Measurements from ENCODE around the gene GUCY1B1. TPM values are rescaled to one million over a fixed set of nuclear protein-coding genes. Genes with fewer than 3 reads are reported as not detected.

GUCY1B1 gene
- total RNA-seq, 1 experiment from 2014 or later = 0.50 TPM

DNA sequence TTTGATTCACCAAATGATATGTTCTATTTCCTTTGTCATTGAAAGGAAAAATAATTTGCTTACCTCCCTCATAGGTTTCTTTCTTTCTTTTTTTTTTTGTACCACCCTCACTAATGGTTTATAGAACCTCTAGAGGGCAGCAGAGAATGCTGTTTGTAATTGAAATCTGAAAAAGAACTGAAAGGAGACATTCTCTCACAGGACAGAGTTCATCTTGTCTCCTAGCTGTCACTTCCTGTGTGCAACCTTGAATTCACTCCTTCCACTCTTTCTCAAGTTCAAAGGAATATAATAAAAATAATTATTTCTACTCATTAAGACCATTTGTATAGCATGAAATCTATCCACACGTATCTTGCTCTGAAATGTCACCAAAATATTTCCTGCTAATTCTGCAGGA lies 51.0 kb downstream of the GUCY1B1 start:
- Mint-ChIP-seq H3K4me1 (no peaks in the 10 kb centered on the region), H3K27me3 (ENCODE audit: low read depth) (no peaks in the 10 kb centered on the region), H3K9me3 (no peaks in the 10 kb centered on the region), H3K4me3 (no peak overlapping the region), H3K36me3 (ENCODE audit: insufficient read depth in 1 of 3, low read depth in 3 of 3) (no peaks in the 10 kb centered on the region), H3K27ac (no peak overlapping the region)
- Histone ChIP-seq H4K20me1 (ENCODE audit: control insufficient read depth, insufficient read depth, insufficient read length) (no peaks in the 10 kb centered on the region), H3K27me3 (ENCODE audit: insufficient read depth, low read length) (no peaks in the 10 kb centered on the region), H2BK5ac (ENCODE audit: insufficient read length, low read length) (no peak overlapping the region), H3K9ac (ENCODE audit: extremely low read depth, insufficient read length, low read length) (no peak overlapping the region), H4K91ac (ENCODE audit: insufficient read length, low read depth, low read length) (no peak overlapping the region), H4K8ac (replicated peaks; ENCODE audit: insufficient read length, low read depth, low read length) (no peak overlapping the region), H3K4ac (ENCODE audit: low read depth, low read length) (no peak overlapping the region), H2AFZ (ENCODE audit: low read length) (no peak overlapping the region), H2AK5ac (ENCODE audit: insufficient read length, low read length) (no peak overlapping the region), H3K27ac (ENCODE audit: insufficient read length, low read depth, low read length) (no peak overlapping the region), H3K14ac (ENCODE audit: insufficient read depth, low read length) (no peak overlapping the region), H3K79me1 (ENCODE audit: insufficient read depth, low read depth, low read length, poor library complexity, severe bottlenecking) (no peaks in the 10 kb centered on the region), H2BK15ac (ENCODE audit: low read depth, low read length) (no peak overlapping the region), H3K23me2 (ENCODE audit: insufficient read length, low read depth, low read length, poor library complexity, severe bottlenecking) (no peaks in the 10 kb centered on the region), H3K4me2 (ENCODE audit: insufficient read depth, insufficient read length, low read length) (no peak overlapping the region), H3K4me1 (ENCODE audit: insufficient read depth, low read length) (no peaks in the 10 kb centered on the region), H2BK12ac (ENCODE audit: insufficient read length, low read depth, low read length) (no peak overlapping the region), H4K5ac (ENCODE audit: insufficient read length, low read depth, low read length) (no peak overlapping the region), H3K9me3 (ENCODE audit: control insufficient read depth, low read depth, low read length) (no peaks in the 10 kb centered on the region), H3K18ac (ENCODE audit: insufficient read length, low read depth, low read length) (no peak overlapping the region), H2BK20ac (ENCODE audit: low read depth, low read length, poor library complexity, severe bottlenecking) (no peak overlapping the region), H3K79me2 (ENCODE audit: insufficient read depth, low read length) (no peaks in the 10 kb centered on the region), H3K56ac (ENCODE audit: insufficient read length, low read depth, low read length) (no peak overlapping the region), H3K23ac (ENCODE audit: insufficient read length, low read depth, low read length) (no peak overlapping the region), H3T11ph (ENCODE audit: low read length) (no peak overlapping the region), H2BK120ac (ENCODE audit: low read depth, low read length, poor library complexity, severe bottlenecking) (no peak overlapping the region)
- DNase-seq = no peak
- TF ChIP-seq CTCF (conservative IDR thresholded peaks at IDR 0.05) = peak; percentile 83
- WGBS (ENCODE audit: extremely low coverage, insufficient read length, low lambda C conversion rate) = no CpG with 5 or more reads among the region's 1 CpG

All from H9 (cell line).